Stimulated activated CD8-positive, alpha-beta memory T cell treated with anti-CD3 and anti-CD28 coated beads, Interleukin-2, amount 100 ng/mL, for 48 hours (primary cell): ENCODE results near the gene PCGF5.
A peak's percentile ranks its signal among the peaks of the same experiment; 100 is the strongest.
"Not testable (repeated sequence)": the region's sequence is repeated elsewhere in the genome, so short reads cannot be mapped to it uniquely, and the experiment has no call there.

ENCODE experiments used
- DNase-seq, 2 donors: peaks; one replicate each; pipeline ENCODE4 v3.0.0-alpha.2; 2020; ENCODE audit warnings: low read depth in 2 of 2

PCGF5 gene

GRCh38 chr10:91210014-91210413 is 10.4 kb upstream of the PCGF5 start:
- no peak for DNase-seq

- no peak for DNase-seq
Measured at GRCh38 chr10:91210435-91210834, 10.0 kb upstream of the PCGF5 start.

GRCh38 chr10:91211675-91212074 is 8.8 kb upstream of the PCGF5 start:
- DNase-seq, result no peak

GRCh38 chr10:91214911-91215310 is 5.6 kb upstream of the PCGF5 start:
- DNase-seq, result no peak

GRCh38 chr10:91215384-91215783 is 5.1 kb upstream of the PCGF5 start:
- no peak for DNase-seq

GRCh38 chr10:91219371-91220193 is 881 bp upstream of the PCGF5 start:
- no peak for DNase-seq

GRCh38 chr10:91220954-91221675 is 652 bp downstream of the PCGF5 start:
- DNase-seq, result peak; percentile 17 to 27

- no peak for DNase-seq
Measured at GRCh38 chr10:91226093-91226492, 5.6 kb downstream of the PCGF5 start.

- DNase-seq, result no peak
Measured at GRCh38 chr10:91227576-91227975, 7.1 kb downstream of the PCGF5 start.

- no peak for DNase-seq
Measured at GRCh38 chr10:91229683-91230082, 9.2 kb downstream of the PCGF5 start.

GRCh38 chr10:91238191-91238590 is 17.7 kb downstream of the PCGF5 start:
- no peak for DNase-seq

GRCh38 chr10:91239789-91240188 is 19.3 kb downstream of the PCGF5 start:
- no peak for DNase-seq

GRCh38 chr10:91242940-91243339 is 22.5 kb downstream of the PCGF5 start:
- DNase-seq, result no peak

- DNase-seq, result no peak
Measured at GRCh38 chr10:91247360-91248111, 27.1 kb downstream of the PCGF5 start.

GRCh38 chr10:91249700-91250099 is 29.2 kb downstream of the PCGF5 start:
- DNase-seq, result no peak

- DNase-seq, result no peak
Measured at GRCh38 chr10:91250341-91250740, 29.9 kb downstream of the PCGF5 start.

- DNase-seq, result no peak
Measured at GRCh38 chr10:91251430-91252056, 31.1 kb downstream of the PCGF5 start.

- DNase-seq, result no peak
Measured at GRCh38 chr10:91253300-91253699, 32.8 kb downstream of the PCGF5 start.

GRCh38 chr10:91257310-91257709 is 36.8 kb downstream of the PCGF5 start:
- no peak for DNase-seq

GRCh38 chr10:91260417-91260816 is 40.0 kb downstream of the PCGF5 start:
- DNase-seq, result not testable (repeated sequence)

GRCh38 chr10:91271886-91272285 is 51.4 kb downstream of the PCGF5 start:
- DNase-seq, result no peak

- DNase-seq, result no peak
Measured at GRCh38 chr10:91284486-91285090, 64.1 kb downstream of the PCGF5 start.
